Mucosa of stomach (tissue), 1 donor: ENCODE measurements around the gene PTBP3.

Source experiments
- H3K27me3 ChIP-seq: one replicate; pipeline ENCODE4 v1.7.0; 2013; ENCODE audit warnings: mild to moderate bottlenecking, low read length; ENCODE audit not compliant: control insufficient read depth, insufficient read depth
- H3K36me3 ChIP-seq: one replicate; pipeline ENCODE4 v1.7.0; 2013; ENCODE audit warnings: low read length; ENCODE audit not compliant: control insufficient read depth, insufficient read depth
- H3K4me1 ChIP-seq: one replicate; pipeline ENCODE4 v1.7.0; 2013; ENCODE audit warnings: mild to moderate bottlenecking, low read length; ENCODE audit not compliant: control insufficient read depth, insufficient read depth
- H3K4me3 ChIP-seq: one replicate; pipeline ENCODE4 v1.7.0; 2013; ENCODE audit warnings: low read length
- H3K9ac ChIP-seq: one replicate; pipeline ENCODE4 v1.7.0; 2013; ENCODE audit warnings: mild to moderate bottlenecking, low read length, moderate library complexity
- H3K9me3 ChIP-seq: one replicate; pipeline ENCODE4 v1.7.0; 2013; ENCODE audit warnings: mild to moderate bottlenecking, low read length, moderate library complexity; ENCODE audit not compliant: control insufficient read depth
- donor health status: Pancreatic carcinoma.

PTBP3 gene

GRCh38 chr9:112332977-112333638 is at the start of gene PTBP3:
PTBP3 (minus strand) TSS chr9:112333619; CDS start chr9:112297865, 35,754 bp downstream.
- H3K9ac ChIP-seq: peak within 1 kb of the TSS; percentile 98
- no peaks in the 10 kb centered on the region for H3K27me3 ChIP-seq
- H3K4me3 ChIP-seq: peak within 1 kb of the TSS; percentile 66
- peaks cover 20% of the 10 kb centered on the region for H3K4me1 ChIP-seq
- H3K9me3 ChIP-seq: no peaks in the 10 kb centered on the region
- no peaks in the 10 kb centered on the region for H3K36me3 ChIP-seq

- no peaks in the 10 kb centered on the region for H3K9me3 ChIP-seq
- H3K4me1 ChIP-seq: peaks cover 15% of the 10 kb centered on the region
- no peak overlapping the region for H3K9ac ChIP-seq
- no peaks in the 10 kb centered on the region for H3K27me3 ChIP-seq
- no peaks in the 10 kb centered on the region for H3K36me3 ChIP-seq
- H3K4me3 ChIP-seq: no peak overlapping the region
Observed at GRCh38 chr9:112382501-112383364, 49.3 kb upstream of the PTBP3 start.

GRCh38 chr9:112382066-112382465 is 48.6 kb upstream of the PTBP3 start:
- no peaks in the 10 kb centered on the region for H3K27me3 ChIP-seq
- no peak overlapping the region for H3K4me3 ChIP-seq
- no peaks in the 10 kb centered on the region for H3K9me3 ChIP-seq
- no peaks in the 10 kb centered on the region for H3K36me3 ChIP-seq
- H3K4me1 ChIP-seq: peaks cover 19% of the 10 kb centered on the region
- no peak overlapping the region for H3K9ac ChIP-seq

- no peaks in the 10 kb centered on the region for H3K36me3 ChIP-seq
- peak overlapping the region; percentile 37 for H3K4me3 ChIP-seq
- H3K9ac ChIP-seq: peak overlapping the region; percentile 77
- peaks cover 19% of the 10 kb centered on the region for H3K4me1 ChIP-seq
- no peaks in the 10 kb centered on the region for H3K27me3 ChIP-seq
- H3K9me3 ChIP-seq: no peaks in the 10 kb centered on the region
Observed at GRCh38 chr9:112380825-112381221, 47.4 kb upstream of the PTBP3 start.

- H3K27me3 ChIP-seq: no peaks in the 10 kb centered on the region
- H3K36me3 ChIP-seq: no peaks in the 10 kb centered on the region
- H3K9me3 ChIP-seq: no peaks in the 10 kb centered on the region
- peaks cover 19% of the 10 kb centered on the region for H3K4me1 ChIP-seq
- peak within 1 kb of the TSS; percentile 95 for H3K9ac ChIP-seq
- H3K4me3 ChIP-seq: peak within 1 kb of the TSS; percentile 94
Observed at GRCh38 chr9:112380102-112380824, 46.8 kb upstream of the PTBP3 start, which contains the start of gene HSDL2. HSDL2 (plus strand) TSS chr9:112380108; CDS start chr9:112380164, 56 bp downstream.

GRCh38 chr9:112379177-112380101 is 46.0 kb upstream of the PTBP3 start:
- H3K4me1 ChIP-seq: peaks cover 18% of the 10 kb centered on the region
- H3K36me3 ChIP-seq: no peaks in the 10 kb centered on the region
- peak overlapping the region; percentile 94 for H3K4me3 ChIP-seq
- peak overlapping the region; percentile 95 for H3K9ac ChIP-seq
- no peaks in the 10 kb centered on the region for H3K27me3 ChIP-seq
- H3K9me3 ChIP-seq: no peaks in the 10 kb centered on the region

- Histone ChIP-seq H3K4me1 (peaks cover 14% of the 10 kb centered on the region), H3K9ac (peak overlapping the region; percentile 95), H3K36me3 (no peaks in the 10 kb centered on the region), H3K9me3 (no peaks in the 10 kb centered on the region), H3K27me3 (no peaks in the 10 kb centered on the region), H3K4me3 (peak overlapping the region; percentile 94)
Observed at GRCh38 chr9:112378328-112379176, 45.1 kb upstream of the PTBP3 start.

GRCh38 chr9:112377684-112378327 is 44.4 kb upstream of the PTBP3 start:
- H3K4me3 ChIP-seq: no peak overlapping the region
- H3K27me3 ChIP-seq: no peaks in the 10 kb centered on the region
- H3K9me3 ChIP-seq: no peaks in the 10 kb centered on the region
- H3K9ac ChIP-seq: peak overlapping the region; percentile 95
- H3K4me1 ChIP-seq: peaks cover 14% of the 10 kb centered on the region
- H3K36me3 ChIP-seq: no peaks in the 10 kb centered on the region

- Histone ChIP-seq H3K36me3 (no peaks in the 10 kb centered on the region), H3K4me1 (peaks cover 14% of the 10 kb centered on the region), H3K27me3 (no peaks in the 10 kb centered on the region), H3K9me3 (no peaks in the 10 kb centered on the region), H3K4me3 (no peak overlapping the region), H3K9ac (no peak overlapping the region)
Observed at GRCh38 chr9:112377087-112377486, 43.7 kb upstream of the PTBP3 start.

- H3K9ac ChIP-seq: no peak overlapping the region
- no peaks in the 10 kb centered on the region for H3K9me3 ChIP-seq
- H3K4me3 ChIP-seq: no peak overlapping the region
- no peaks in the 10 kb centered on the region for H3K36me3 ChIP-seq
- H3K27me3 ChIP-seq: no peaks in the 10 kb centered on the region
- peaks cover 14% of the 10 kb centered on the region for H3K4me1 ChIP-seq
Observed at GRCh38 chr9:112375361-112375760, 41.9 kb upstream of the PTBP3 start.
